GM13976 (cell line): ENCODE data around the gene SGO2.

ENCODE experiments used
- DNase-seq: peaks from one replicate; pipeline ENCODE4 v3.0.0; 2012; ENCODE audit warnings: low spot score
- in situ Hi-C: fragments of 300-500 bp; cut with MboI; formaldehyde crosslinking; loops from one replicate; pipeline ENCODE4 v1.12.0; 2022; ENCODE audit warnings: low sequenced_read_pairs, mixed read lengths, inconsistent platforms; ENCODE audit not compliant: unreplicated experiment
- TF ChIP-seq, protein P1 (sequence below): IDR thresholded peaks from 2 replicates; pipeline ENCODE4 v1.5.1; 2012; ENCODE audit warnings: borderline replicate concordance, mild to moderate bottlenecking; ENCODE audit not compliant: insufficient read depth; ENCODE audit errors: extremely low read depth, missing control alignments, control extremely low read depth

Gene SGO2

DNA sequence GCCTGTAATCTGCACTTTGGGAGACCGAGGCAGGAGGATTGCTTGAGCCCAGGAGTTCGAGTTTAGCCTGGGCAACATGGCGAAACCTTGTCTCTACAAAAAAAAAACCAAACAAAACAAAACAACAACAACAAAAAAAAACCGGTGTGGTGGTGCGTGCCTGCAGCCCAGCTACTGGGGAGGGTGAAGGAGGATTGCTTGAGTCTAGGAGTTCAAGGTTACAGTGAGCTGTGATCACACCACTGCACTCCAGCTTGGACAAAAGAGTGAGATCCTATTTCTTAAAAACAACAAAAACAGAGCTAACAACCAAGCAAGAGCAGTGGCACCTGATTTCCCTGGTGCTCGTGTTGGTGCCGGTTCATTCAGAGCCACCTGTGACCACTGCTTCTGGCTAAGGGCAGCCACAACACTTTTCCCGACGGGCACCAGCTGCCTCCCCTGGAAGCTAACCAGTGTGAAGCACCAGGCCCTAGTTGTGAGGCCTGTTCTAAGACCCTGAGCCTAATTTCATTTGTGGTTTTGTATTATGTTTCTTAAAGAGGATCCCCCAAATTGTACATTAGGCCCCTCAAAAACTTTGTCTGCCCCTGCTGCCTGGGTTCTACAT, 61.1 kb downstream of the SGO2 start:
- in situ Hi-C loops: no loop called here

DNA sequence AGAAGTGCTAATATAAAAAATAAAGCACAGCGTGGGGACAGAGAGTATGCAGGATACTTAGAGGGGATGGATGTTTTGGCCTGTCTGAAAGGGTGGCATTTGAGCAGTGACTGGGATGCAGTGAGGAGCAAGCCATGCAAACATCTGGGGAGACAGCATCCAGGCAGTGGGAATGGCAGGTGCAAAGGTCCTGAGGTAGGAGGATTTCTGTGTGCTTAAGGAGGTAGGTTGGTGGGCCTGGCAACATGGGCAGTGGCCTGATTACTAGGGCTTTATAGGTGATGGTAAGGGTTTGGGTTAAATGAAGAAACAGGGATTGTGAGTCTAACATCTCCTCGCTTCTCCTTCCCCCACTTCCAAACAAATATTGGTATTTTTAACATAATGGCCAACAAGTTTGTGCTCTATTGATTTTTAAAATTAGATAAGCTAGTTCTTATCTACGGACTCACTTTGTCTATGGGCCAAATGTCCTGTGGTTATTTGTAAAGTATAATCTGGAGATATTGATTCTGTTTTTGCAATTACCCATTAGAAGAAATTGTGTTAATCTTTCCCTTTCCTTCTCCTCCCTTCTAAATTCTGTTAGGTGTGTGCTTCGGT, 62.2 kb downstream of the SGO2 start:
- in situ Hi-C loops: no loop called here
- no peak for DNase-seq

More for the DNA sequence above, 61.1 kb downstream of the SGO2 start:
- no peak for DNase-seq
- TF ChIP-seq, protein P1, sequence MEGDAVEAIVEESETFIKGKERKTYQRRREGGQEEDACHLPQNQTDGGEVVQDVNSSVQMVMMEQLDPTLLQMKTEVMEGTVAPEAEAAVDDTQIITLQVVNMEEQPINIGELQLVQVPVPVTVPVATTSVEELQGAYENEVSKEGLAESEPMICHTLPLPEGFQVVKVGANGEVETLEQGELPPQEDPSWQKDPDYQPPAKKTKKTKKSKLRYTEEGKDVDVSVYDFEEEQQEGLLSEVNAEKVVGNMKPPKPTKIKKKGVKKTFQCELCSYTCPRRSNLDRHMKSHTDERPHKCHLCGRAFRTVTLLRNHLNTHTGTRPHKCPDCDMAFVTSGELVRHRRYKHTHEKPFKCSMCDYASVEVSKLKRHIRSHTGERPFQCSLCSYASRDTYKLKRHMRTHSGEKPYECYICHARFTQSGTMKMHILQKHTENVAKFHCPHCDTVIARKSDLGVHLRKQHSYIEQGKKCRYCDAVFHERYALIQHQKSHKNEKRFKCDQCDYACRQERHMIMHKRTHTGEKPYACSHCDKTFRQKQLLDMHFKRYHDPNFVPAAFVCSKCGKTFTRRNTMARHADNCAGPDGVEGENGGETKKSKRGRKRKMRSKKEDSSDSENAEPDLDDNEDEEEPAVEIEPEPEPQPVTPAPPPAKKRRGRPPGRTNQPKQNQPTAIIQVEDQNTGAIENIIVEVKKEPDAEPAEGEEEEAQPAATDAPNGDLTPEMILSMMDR: no peak

DNA sequence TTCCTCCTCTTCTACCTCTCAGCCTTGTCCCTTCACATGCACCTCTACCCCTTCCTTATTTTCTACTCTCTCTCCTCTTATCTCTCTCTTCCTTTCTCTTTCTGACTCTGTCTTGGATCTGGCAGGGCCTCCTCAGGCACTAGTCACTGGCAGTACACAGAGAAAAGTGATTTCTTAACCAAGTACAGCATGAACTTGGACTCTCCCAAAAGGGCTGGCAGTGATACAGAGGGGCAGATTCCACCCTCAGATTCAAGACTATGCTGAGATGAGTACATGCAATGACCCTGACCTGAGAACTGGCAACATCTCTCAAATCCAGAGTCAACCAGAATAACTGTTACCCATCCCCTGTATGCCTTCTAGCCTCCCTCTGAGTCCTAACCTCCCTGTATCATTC, 64.1 kb downstream of the SGO2 start:
- in situ Hi-C loops: no loop called here
- no peak for DNase-seq
- TF ChIP-seq, protein P1: no peak

More for the DNA sequence above, 62.2 kb downstream of the SGO2 start:
- TF ChIP-seq, protein P1: no peak

DNA sequence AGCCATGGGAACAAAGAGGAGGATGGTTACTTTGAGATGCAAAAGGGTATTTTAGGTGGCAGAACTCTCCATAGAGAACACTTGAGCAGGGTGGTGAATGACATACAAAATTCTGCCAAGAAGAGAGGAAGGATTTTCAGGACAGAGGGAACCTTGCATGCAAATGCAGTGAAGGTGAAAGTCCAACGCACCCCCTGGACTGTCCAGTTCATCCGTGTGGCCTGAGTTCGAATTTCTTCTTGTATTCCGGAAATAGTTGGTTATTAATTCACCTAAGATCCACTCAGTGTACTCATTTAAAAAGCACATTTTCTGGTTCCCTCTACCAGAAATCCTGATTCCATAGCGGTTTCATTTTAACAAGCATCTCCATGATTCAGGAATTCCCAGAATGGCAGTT, 65.3 kb downstream of the SGO2 start:
- in situ Hi-C loops: no loop called here
- DNase-seq: no peak
- TF ChIP-seq, protein P1: no peak

DNA sequence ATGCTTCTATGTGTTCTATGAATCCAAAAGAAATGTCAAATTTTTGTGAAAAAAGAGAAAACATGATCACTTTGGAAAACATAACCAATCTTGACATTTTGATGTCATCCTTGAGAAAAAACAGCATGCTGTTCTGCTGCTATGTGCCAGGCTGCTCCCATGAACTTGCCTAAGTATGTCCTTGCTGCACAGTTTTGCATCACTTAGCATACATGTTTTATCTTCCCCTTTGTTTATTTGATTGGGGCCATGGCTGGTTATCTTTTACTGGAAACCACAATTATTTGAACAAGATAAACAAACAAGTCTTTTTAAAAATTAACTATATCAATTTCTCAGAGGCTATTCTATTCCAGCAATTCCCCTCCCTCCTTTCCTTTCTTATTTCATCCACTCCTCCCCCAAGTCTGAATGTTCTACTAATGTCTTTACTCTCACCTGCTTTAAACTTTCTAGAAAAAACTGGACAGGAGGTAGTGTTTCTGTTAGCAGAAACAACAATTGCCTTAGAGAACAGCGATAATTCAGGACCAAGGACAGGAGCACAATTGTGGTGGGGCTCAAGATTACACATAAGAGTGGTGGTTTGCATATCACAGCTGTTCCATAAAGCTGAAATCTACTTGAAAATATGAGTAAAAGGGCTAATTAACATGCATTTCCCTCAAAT, 66.5 kb downstream of the SGO2 start:
- DNase-seq: no peak
- in situ Hi-C loops: no loop called here
- TF ChIP-seq, protein P1: no peak

DNA sequence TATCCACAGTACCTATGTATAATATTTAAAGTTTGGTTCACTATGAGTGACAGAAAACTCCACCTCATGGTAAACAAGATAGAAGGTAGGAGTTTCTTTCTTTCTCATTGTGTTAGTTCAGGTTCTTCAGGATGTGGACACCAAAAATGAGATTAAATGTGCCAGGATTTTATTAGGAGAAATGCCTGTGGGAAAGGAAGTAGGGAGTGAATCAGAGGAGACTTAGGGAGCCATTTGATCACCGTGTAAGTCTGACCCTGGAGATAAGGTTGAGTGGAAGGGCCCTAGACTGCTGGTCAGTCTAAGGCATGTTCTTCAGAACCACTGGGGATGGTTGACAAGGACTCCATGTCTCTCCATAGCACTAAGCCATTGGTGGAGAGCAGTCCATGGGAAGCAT, 67.9 kb downstream of the SGO2 start:
- no peak for DNase-seq
- TF ChIP-seq, protein P1: no peak
- in situ Hi-C loops: no loop called here
